Gastroesophageal sphincter (tissue), 3 donors: ENCODE data around the gene YWHAH.

Experiments used
- CTCF ChIP-seq, 4 experiments: fragments of 200-600 bp in 2 of 4; fragments of 450-650 bp in 2 of 4; sonication (generic) in 1 of 4; IDR thresholded peaks; one replicate each; pipeline ENCODE4 v1.5.1; 2017 to 2019; ENCODE audit warnings: antibody characterized with exemption in 4 of 4, mild to moderate bottlenecking in 2 of 4, moderate library complexity in 2 of 4
- EP300 ChIP-seq: sonication (generic); formaldehyde crosslinking; IDR thresholded peaks from one replicate; pipeline ENCODE4 v1.6.1; 2017; ENCODE audit warnings: antibody characterized with exemption, mild to moderate bottlenecking
- POLR2A ChIP-seq, 2 donors: fragments of 450-650 bp; IDR thresholded peaks; one replicate each; pipeline ENCODE4 v1.6.1; 2017; ENCODE audit warnings: antibody characterized with exemption in 2 of 2, mild to moderate bottlenecking in 2 of 2, moderate library complexity in 1 of 2

- TF ChIP-seq EP300: no peak
- no peak for TF ChIP-seq CTCF (IDR thresholded peaks at IDR 0.05)
- no peak for TF ChIP-seq POLR2A (IDR thresholded peaks at IDR 0.05)
Measured at GRCh38 chr22:31896472-31896871, 47.9 kb upstream of the YWHAH start.
